Endothelial cell of umbilical vein (primary cell): Measurements from ENCODE around the gene NRARP. TPM values are rescaled to one million over a fixed set of nuclear protein-coding genes. Genes with fewer than 3 reads are reported as not detected.

Experiments
- BruUV-seq: library from RNA; stranded (reverse); fragments of 400-500 nt; replicated peaks from 2 replicates; lab custom pipeline; 2021; lab: Mats Ljungman, UMichigan
- CTCF ChIA-PET: fragments of 300-600, 350-600 bp; sonication (Branson Sonifier 250); formaldehyde crosslinking; loops from one replicate; lab custom pipeline; 2021; ENCODE audit warnings: antibody characterized with exemption, inconsistent platforms; lab: Charles Lee
- POLR2A ChIA-PET: fragments of 300-600, 350-600 bp; sonication (Branson Sonifier 250); formaldehyde crosslinking; loops from one replicate; lab custom pipeline; 2021; ENCODE audit warnings: antibody characterized with exemption, inconsistent platforms; lab: Charles Lee
- DNase-seq: peaks from one replicate; pipeline ENCODE4 v3.0.0-alpha.2; 2011; ENCODE audit warnings: low read depth, low spot score
- FAIRE-seq: peaks from 2 replicates; lab custom pipeline; 2011; peaks lifted over from hg19 to GRCh38; lab: Jason Lieb, UNC
- H2AFZ ChIP-seq: 2 replicates; pipeline ENCODE4 v1.6.0; 2012; ENCODE audit warnings: low read depth, low read length, control low read depth, inconsistent platforms
- H3K27ac ChIP-seq: 2 replicates; pipeline ENCODE4 v1.5.1; 2011; ENCODE audit warnings: low read depth, mild to moderate bottlenecking, control low read depth, low read length, moderate library complexity; ENCODE audit not compliant: insufficient read depth
- H3K27me3 ChIP-seq, 2 experiments: 2 replicates each; pipeline versions ENCODE4 v1.6.0 to v1.6.1; 2011; ENCODE audit warnings: low read length in 2 of 2, mixed read lengths in 1 of 2; ENCODE audit not compliant: control insufficient read depth in 2 of 2, insufficient read depth in 2 of 2
- H3K36me3 ChIP-seq, 2 experiments: 2 replicates in 1 of 2; 3 replicates in 1 of 2; pipeline ENCODE4 v1.5.1; 2011; ENCODE audit warnings: low read length in 2 of 2, mild to moderate bottlenecking in 1 of 2, moderate library complexity in 1 of 2; ENCODE audit not compliant: control insufficient read depth in 2 of 2, insufficient read depth in 2 of 2; ENCODE audit errors: extremely low read depth in 1 of 2
- H3K4me1 ChIP-seq: 3 replicates; pipeline ENCODE4 v1.5.1; 2011; ENCODE audit warnings: mild to moderate bottlenecking, low read length; ENCODE audit not compliant: control insufficient read depth, insufficient read depth; ENCODE audit errors: extremely low read depth
- H3K4me2 ChIP-seq: 2 replicates; pipeline ENCODE4 v1.6.1; 2011; ENCODE audit warnings: low read length, control low read depth, mixed read lengths; ENCODE audit not compliant: insufficient read depth
- H3K4me3 ChIP-seq, 3 experiments: fragments of 200-600 bp in 1 of 3; sonication (generic), shearing (Covaris generic) in 1 of 3; replicated peaks in 1 of 3; 2 replicates each; pipeline ENCODE4 v1.5.1; 2011 to 2016; ENCODE audit warnings: control low read depth in 3 of 3, low read length in 3 of 3, mild to moderate bottlenecking in 2 of 3, inconsistent platforms in 1 of 3, low read depth in 1 of 3, moderate library complexity in 1 of 3; ENCODE audit not compliant: insufficient read depth in 1 of 3
- H3K79me2 ChIP-seq: 2 replicates; pipeline ENCODE4 v1.6.0; 2012; ENCODE audit warnings: low read length, inconsistent platforms; ENCODE audit not compliant: control insufficient read depth, insufficient read depth
- H3K9ac ChIP-seq: replicated peaks from 2 replicates; pipeline ENCODE3; 2011; ENCODE audit warnings: low read length, control low read depth; ENCODE audit not compliant: insufficient read depth; ENCODE audit errors: extremely low read depth
- H3K9me1 ChIP-seq: replicated peaks from 3 replicates; pipeline ENCODE4 v1.6.0; 2011; ENCODE audit warnings: mild to moderate bottlenecking, low read length; ENCODE audit not compliant: control insufficient read depth, insufficient read depth; ENCODE audit errors: extremely low read depth
- H3K9me3 ChIP-seq: replicated peaks from 2 replicates; pipeline ENCODE4 v1.5.1; 2012; ENCODE audit warnings: low read length, inconsistent platforms; ENCODE audit not compliant: control insufficient read depth, insufficient read depth
- H4K20me1 ChIP-seq: replicated peaks from 2 replicates; pipeline ENCODE3; 2011; ENCODE audit warnings: mild to moderate bottlenecking, low read length; ENCODE audit not compliant: control insufficient read depth, insufficient read depth; ENCODE audit errors: extremely low read depth
- CTCF ChIP-seq, 2 donors: IDR thresholded peaks; 1 replicate in 1 of 2; 2 replicates in 1 of 2; pipeline ENCODE4 v1.5.1; 2011; ENCODE audit warnings: low read length in 2 of 2, mild to moderate bottlenecking in 2 of 2, moderate library complexity in 2 of 2, control low read depth in 1 of 2, inconsistent platforms in 1 of 2, low read depth in 1 of 2; ENCODE audit not compliant: insufficient read depth in 1 of 2; ENCODE audit errors: extremely low read depth in 1 of 2
- EZH2 ChIP-seq: IDR thresholded peaks from 2 replicates; pipeline ENCODE4 v1.6.1; 2012; ENCODE audit warnings: borderline replicate concordance, low read depth, mild to moderate bottlenecking, moderate library complexity, low read length, inconsistent platforms; ENCODE audit not compliant: severe bottlenecking
- FOS ChIP-seq: IDR thresholded peaks from 2 replicates; pipeline ENCODE4 v1.6.1; 2011; ENCODE audit warnings: mild to moderate bottlenecking, low read length, moderate library complexity, borderline replicate concordance; ENCODE audit not compliant: insufficient read depth
- GATA2 ChIP-seq: IDR thresholded peaks from 2 replicates; pipeline ENCODE4 v1.7.0; 2011; ENCODE audit warnings: low read depth, mild to moderate bottlenecking, moderate library complexity, mixed read lengths, low read length; ENCODE audit not compliant: insufficient read length, insufficient read depth
- JUN ChIP-seq: IDR thresholded peaks from 2 replicates; pipeline ENCODE4 v1.6.1; 2011; ENCODE audit warnings: borderline replicate concordance, low read depth; ENCODE audit not compliant: insufficient read length, insufficient read depth
- MYC ChIP-seq: IDR thresholded peaks from one replicate; pipeline ENCODE4 v1.6.1; 2011; ENCODE audit warnings: mild to moderate bottlenecking, low read depth, low read length
- POLR2A ChIP-seq: IDR thresholded peaks from 2 replicates; pipeline ENCODE4 v1.6.1; 2012; ENCODE audit warnings: low read depth, mild to moderate bottlenecking, control low read depth, low read length
- POLR2AphosphoS5 ChIP-seq: IDR thresholded peaks from 2 replicates; pipeline ENCODE4 v1.6.1; 2012; ENCODE audit warnings: low read depth, mild to moderate bottlenecking, control low read depth, low read length, moderate library complexity; ENCODE audit not compliant: insufficient read depth
- dilution Hi-C: fragments of 300-500 bp; cut with MboI; formaldehyde crosslinking; loops from one replicate; pipeline ENCODE4 v1.15.0; 2019; ENCODE audit warnings: low sequenced_read_pairs; ENCODE audit not compliant: extremely low pct_ligation_motif_present
- intact Hi-C: fragments of 100-400 bp; cut with micrococcal nuclease; formaldehyde crosslinking; loops from one replicate; pipeline ENCODE4 v1.10.0; 2022
- polyA plus RNA-seq, 4 experiments: library from polyadenylated mRNA; depleted of rRNA in 3 of 4; stranded (reverse) in 3 of 4; unstranded in 1 of 4; fragments of >200 nt; gene quantifications; 2 replicates each; pipeline versions ENCODE4 v1.2.1 to v1.2.3, GENCODE V29; 2011 to 2012; ENCODE audit warnings: missing spikeins in 1 of 4
- total RNA-seq: library from RNA; stranded (reverse); gene quantifications from 2 replicates; pipeline ENCODE4 v1.2.3, GENCODE V29; 2021
- TF ChIP-seq, protein P1 (sequence below): IDR thresholded peaks from 2 replicates; pipeline ENCODE4 v1.6.1; 2011; ENCODE audit not compliant: insufficient read depth, insufficient read length

The NRARP gene
- total and polyA plus RNA-seq, 2 donors (not counting 3 experiments of a cell fraction or from before 2014, with no cell fraction given) = 50.0 to 72.9 TPM

GRCh38 chr9:137336735-137337134, 34.7 kb upstream of the NRARP start:
- Histone ChIP-seq H3K4me1 (peaks cover 26% of the 10 kb centered on the region), H3K27me3 (no peaks in the 10 kb centered on the region), H4K20me1 (no peaks in the 10 kb centered on the region), H3K27ac (no peak overlapping the region), H3K36me3 (no peaks in the 10 kb centered on the region), H2AFZ (no peak overlapping the region), H3K4me3 (no peak overlapping the region), H3K79me2 (no peaks in the 10 kb centered on the region), H3K9me3 (no peaks in the 10 kb centered on the region), H3K9me1 (no peaks in the 10 kb centered on the region), H3K4me2 (no peak overlapping the region), H3K9ac (no peak overlapping the region)
- DNase-seq (no peak), FAIRE-seq (no peak)
- CTCF ChIA-PET = no interaction called here
- POLR2A ChIA-PET = no interaction called here
- BruUV-seq = no TSS peak
- intact Hi-C loops = loop anchor here (10.0 kb wide), 1 partner anchor 718 kb away; no protein-coding TSS in a partner anchor
- TF ChIP-seq, protein P1, sequence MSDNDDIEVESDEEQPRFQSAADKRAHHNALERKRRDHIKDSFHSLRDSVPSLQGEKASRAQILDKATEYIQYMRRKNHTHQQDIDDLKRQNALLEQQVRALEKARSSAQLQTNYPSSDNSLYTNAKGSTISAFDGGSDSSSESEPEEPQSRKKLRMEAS = no peak
- TF ChIP-seq GATA2 (no peak), CTCF (IDR thresholded peaks at IDR 0.05; ENCODE audit: extremely low read depth in 1 of 2, insufficient read depth in 1 of 2, low read depth in 1 of 2, low read length in 2 of 2) (no peak), POLR2AphosphoS5 (no peak), FOS (no peak), POLR2A (no peak), EZH2 (no peak), JUN (no peak), MYC (no peak)
- dilution Hi-C loops = no loop called here
